GM21576 (cell line): ENCODE results near the gene MAD1L1.
"Not testable (repeated sequence)": the region's sequence is repeated elsewhere in the genome, so short reads cannot be mapped to it uniquely, and the experiment has no call there.

Experiments
- ATAC-seq: cut with Tn5 transposase; IDR thresholded peaks from one replicate; pipeline ENCODE4 v1.9.1; 2021; ENCODE audit warnings: mild to moderate bottlenecking, moderate library complexity; ENCODE audit not compliant: unreplicated experiment

The MAD1L1 gene

DNA sequence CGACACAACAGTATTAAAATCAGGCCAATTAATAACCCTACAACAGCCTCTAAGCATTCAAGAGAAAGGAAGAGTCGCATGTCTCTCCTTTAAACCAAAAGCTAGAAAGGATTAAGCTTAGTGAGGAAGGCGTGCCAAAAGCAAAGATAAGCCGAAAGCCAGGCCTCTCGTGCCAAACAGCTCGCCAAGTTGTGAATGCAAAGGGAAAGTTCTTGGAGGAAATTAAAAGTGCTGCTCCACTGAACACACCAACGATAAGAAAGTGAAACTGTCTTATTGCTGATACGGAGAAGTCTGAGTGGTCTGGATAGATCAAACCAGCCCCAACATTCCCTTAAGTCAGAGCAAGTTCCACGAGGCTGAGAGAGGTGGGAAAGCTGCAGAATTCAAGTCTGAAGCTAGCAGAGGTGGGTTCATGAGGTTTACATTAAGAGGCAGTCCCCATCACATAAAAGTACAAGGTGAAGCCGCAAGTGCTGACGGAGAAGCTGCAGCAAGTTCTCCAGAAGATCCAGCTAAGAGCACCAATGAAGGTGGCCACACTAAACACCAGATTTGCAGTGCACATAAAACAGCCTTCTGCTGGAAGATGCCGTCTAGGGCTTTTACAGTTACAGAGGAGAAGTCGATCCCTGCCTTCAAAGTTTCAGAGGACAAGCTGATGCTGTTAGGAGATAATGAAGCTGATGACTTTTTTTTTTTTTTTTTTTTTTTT, 194.8 kb downstream of the MAD1L1 start:
- no peak for ATAC-seq

DNA sequence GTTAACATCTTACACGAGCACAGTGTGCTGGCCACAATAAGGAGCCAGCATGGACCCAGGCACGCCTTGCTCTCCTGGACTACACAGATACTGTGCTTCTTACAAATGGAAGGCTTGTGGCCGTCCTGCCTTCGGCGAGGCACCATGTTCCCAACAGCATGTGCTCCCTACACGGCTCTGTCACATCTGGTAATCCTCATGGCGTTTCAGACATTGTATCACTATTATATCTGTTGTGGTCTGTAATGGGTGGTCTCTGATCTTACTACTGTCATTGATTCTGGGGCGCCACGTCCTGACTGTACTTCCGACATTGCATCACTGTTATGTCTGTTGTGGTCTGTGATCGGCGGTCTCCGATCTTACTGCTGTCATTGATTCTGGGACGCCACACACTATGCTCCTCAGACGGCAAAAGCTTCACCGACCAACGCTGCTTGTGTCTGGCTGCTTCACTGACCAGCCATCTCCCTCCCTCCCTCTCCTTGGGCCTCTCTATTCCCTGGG, 195.4 kb downstream of the MAD1L1 start:
- no peak for ATAC-seq

DNA sequence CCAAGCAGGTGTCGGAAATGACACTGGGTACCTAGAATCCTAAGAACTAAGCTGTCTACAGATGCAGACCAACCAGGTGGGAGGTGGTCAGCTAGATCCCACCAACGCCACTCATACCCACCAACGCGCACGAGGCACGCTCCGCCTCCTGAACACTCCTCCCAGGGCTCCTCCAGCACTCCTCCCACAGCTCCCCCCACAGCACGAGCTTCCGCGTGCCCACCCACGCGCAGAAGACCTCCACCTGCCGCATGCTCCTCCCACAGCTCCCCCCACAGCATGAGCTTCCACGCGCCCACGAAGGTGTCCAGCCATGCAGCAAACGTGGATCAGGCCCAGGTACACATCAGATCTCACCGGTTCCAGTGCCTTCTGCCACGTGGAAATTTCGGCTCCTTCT, 196.0 kb downstream of the MAD1L1 start:
- no peak for ATAC-seq

DNA sequence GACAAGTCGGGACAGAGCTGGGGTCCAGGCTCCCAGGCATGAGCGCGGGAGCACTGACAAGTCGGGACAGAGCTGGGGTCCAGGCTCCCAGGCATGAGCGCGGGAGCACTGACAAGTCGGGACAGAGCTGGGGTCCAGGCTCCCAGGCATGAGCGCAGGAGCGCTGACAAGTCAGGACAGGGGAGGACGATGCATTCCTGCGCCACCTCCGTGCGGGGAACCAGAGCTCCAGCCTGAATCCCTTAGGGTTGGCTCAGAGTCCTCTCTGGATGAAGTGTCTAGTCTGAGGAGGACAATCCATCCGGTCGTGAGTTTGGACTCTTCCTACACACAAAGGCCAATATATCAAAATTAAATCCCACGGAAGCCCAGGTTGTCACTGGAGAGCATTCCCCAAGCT, 196.5 kb downstream of the MAD1L1 start:
- not testable (repeated sequence) for ATAC-seq

DNA sequence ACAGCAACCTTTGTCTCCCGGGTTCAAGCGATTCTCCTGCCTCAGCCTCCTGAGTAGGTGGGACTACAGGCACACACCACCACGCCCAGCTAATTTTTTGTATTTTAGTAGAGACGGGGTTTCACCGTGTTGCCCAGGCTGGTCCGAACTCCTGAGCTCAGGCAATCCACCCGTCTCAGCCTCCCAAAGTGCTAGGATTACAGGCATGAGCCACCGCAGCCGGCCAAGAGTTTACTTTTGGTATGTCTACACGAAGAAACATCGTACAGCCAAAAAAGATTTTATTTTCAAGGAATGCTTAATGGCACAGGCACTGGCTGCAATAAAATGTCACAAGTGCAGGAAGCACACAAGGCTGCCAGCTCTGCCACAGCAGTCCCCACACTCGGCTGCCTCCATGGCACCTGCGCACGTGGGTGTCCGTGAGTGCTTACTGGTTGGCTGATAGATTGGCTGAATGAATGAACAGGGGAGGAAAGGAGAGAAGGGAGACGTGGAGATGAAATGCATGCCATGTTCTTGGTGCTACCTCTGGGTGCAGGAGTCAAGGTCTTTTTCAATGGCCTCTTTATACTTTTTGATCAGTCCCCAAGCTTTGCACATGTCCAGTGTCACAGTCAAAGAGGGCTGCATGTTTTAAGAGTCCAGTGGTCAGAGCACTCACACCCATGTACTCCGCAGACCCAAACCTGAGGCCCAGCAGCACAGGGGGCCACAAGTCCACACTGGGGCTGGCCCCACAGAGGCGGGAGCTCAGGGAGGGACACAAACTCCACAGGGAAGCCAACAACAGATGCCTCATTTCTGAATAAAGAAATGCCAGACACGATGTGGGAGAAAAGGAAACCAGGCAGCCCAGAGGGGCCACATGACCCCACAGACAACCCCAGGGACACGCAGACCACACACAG, 198.2 kb downstream of the MAD1L1 start:
- ATAC-seq: no peak

DNA sequence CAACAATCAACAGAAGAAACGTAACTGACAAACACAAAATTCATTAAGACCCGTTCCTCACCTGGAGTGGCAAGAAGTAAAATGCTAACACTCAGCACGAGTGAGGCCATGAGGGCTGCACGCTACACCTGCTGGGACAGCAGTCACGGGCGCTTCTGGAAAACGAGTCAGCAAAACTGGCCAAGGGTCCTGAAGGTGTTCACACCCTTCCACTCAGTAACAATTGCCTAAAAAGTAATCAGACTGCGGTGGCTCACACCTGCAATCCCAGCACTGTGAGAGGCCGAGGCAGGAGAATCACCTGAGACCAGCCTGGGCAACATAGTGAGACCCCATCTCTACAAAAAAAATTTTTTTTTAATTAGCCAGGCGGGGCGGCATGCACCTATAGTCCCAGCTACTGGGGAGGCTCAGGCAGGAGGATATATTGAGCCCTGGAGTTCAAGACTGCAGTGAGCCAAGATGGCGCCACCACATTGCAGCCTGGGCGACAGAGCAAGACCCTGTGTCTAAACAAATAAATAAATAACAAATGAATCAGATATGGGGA, 199.1 kb downstream of the MAD1L1 start:
- no peak for ATAC-seq

DNA sequence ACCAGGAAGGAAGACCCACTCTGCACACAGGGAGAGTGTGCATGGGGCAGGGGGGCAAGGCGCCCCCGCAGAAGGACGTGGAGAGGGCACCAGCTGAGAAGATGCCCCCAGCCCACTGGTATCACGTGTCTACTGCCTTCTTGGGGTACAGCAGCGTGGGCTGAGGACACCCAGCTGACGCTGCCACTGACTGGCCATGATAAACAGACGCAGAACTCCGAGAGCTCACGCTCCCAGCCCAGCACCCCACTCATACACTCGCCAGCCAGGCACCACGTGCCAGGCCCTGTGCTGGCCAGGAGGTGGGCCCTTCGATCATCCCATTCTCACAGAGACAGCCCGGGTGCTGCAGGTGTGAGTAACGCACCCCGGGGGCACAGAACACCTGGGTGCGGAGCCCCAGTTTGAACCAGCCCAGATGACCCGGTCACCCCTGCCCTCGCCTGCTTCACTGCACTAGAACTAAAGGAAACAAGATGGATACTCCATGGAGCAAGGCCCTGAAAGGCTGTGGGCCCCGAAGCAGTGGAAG, 199.8 kb downstream of the MAD1L1 start:
- no peak for ATAC-seq

DNA sequence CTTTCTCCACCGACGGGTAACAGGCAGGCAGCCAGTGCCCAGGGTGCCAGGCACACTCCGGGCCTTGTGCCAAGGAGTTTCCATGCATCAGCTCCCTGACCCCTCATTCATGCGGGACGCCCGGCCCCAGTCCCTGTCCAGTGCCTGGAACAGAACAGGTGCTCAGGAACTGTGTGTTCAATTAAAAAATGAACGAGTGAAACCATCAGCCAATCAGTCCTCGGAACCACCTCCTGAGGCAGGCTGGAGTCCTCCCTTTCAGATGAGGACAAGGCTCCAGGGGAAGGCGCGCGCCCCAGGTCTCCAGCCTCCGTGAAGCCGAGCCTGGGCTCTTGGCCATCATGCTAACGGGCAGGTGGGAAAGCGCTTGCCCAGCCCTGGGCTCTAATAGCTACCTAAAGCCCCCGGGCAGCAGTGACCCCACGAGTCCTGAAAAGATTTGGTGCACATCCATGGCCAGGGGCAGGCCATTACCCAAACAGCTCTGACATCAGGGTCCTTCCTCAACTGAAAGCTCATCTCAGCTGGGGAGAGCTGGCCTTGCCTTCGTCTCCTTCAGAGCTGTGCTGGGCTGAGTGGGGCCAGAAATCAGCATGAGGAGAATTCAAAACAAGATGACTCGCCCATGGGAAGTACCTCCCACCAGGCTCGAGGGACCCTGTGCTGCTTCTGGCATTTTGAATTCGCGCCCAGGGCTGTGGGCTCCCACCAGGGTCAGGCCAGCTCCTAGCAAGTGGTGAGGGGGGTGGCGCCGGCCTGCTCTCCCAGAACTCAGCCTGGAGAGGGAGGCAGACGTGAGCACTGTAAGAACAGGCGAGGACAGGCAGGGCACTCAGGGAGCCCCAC, 200.5 kb downstream of the MAD1L1 start:
- ATAC-seq: no peak

DNA sequence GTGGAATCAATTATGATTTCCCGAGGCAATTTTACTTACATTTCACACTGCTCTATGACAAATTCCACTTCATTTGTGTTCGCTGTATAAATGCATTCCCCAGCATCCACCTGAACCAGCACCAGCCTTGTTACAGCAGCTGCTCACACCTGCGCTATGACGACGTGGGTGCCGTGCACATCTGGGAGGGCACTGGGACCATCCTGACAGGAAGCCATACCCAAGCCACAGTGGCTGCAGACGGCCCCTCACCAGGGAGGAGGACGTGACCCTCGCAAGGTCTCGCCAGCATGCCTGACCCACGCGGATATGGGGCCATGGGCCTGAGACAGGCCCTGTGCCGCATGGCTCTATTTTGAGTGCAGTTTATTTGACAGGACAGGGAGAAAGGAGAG, 201.3 kb downstream of the MAD1L1 start:
- ATAC-seq: no peak

DNA sequence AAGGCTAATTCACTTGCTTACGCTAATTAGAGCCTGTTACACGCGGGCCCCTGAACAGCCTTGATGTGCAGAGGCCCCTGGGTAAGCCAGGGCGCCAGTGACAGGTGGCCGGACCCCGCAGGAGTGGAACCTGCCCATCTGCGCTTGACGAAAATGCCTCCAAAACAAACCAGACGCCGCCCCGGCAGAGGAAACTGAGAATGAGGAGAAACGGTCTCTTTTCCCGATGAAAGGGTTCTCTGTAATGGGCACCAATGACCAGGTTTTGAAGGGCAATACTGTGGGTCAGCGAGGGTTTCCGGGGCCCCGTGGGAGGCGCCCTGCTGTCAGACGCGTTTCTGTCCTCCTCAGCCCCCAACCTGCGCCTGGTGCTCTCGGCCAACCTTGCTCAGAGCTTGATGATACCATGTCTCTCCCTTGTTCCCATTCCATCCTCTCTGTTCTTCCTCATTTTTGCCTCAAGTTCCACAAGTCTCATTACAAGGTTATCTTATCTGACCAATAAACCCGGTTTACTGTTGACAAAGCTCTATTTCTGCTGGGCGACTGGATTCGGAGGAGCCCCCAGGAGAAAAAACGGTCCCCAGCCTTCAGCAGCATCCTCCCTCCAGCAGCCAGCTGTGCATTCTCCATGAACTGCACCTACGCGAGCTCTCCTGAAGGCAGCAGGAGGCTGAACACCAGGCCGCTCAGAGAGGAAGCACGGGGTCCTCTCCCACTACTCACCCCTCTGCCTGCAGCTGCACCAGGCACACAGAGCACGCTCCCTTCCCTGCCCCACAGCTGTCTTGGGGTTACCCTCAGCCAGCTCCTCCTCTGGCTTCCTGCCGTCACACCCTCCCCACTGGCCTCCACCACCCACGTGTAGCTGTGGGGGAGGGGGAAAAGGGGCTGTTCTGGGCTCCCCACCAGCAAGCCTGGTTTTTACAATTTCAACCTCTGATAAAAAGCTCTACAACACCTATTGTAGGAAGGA, 202.0 kb downstream of the MAD1L1 start:
- no peak for ATAC-seq

DNA sequence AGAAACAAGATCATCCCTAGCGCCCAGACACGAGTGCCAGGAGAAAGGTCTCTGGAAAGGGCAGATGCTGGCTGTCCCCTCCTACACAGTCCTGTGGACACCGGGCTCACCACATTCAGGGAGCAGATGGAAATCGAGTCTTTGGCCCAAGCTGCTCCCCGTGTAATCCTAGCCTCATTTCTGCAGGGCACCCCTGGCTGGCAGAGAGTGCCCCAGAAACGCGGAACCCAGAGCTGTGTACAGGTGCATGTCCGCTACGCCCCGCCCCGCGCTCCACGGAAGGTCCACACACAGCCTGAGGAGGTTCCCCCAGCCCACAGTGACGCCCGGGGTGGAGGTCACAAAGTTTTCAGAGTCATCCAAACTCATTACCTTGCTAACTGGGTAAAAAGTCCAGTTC, 202.8 kb downstream of the MAD1L1 start:
- no peak for ATAC-seq

DNA sequence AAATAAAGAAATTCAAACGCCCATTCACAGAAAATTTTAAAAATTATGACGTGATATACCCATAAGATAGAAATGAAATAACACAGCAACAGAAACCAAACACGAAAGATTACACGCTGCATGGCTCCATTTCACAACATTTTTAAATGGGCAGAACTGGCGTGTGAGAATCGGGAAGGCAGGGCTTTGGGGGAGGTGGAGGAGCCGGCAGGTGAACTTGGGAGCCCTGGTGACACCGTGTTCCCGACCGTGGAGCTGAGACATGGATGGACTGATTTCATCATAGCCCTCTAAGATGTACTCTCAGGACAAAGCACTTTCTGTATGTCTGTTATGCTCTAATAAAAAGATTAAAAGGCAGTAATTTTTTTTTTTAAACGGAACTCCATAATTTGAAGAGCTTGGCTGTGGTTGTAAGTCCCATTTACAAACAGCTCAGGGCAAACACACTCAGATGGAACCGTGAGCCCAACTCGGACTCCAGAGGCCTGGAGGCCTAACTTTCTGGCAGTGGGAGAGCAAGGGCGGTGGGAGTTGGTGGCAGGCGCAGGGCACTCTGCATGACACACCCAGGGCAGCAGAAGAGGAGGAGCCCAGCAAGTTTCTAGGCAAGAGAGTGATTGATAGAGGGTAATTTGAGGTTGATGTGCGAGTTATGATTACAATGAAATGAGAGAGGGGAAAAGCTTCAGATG, 203.4 kb downstream of the MAD1L1 start:
- no peak for ATAC-seq

DNA sequence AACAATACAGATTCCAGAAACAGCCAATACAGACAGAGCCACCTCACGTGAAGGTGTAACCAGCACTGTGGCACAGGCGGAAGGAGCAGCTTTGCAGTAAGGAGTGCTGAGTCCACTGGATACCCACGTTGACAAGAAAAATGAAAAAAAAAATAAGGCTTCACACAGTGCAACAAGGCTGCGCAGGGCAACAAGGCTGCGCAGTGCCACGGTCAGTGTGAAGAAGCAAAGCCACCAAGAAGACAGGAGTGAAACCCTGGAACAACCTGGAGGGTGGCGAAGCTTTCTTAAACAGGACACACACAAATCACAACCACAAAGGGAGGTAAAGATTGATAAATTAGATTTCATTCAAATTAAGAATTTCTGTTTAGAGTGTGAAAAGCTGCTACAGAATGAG, 204.0 kb downstream of the MAD1L1 start:
- ATAC-seq: no peak

DNA sequence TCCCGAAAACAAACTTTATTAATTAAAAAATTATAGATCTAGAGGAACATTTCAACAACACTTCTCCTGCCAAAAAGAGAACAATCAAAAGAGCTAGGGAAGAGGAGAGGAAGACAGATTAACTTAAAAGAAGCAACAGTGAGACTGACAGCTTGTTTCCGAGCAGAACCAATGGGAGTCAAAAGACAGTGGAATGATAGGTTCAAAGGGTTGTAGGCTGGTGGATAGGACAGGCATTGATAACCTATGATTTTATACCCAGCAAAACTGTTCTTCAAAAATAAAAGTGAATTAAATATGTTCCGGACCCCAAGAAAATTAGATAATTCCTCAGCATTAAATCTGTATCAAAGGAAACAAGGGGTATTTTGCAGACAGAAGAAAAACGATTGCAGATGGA, 207.6 kb downstream of the MAD1L1 start:
- ATAC-seq: no peak

DNA sequence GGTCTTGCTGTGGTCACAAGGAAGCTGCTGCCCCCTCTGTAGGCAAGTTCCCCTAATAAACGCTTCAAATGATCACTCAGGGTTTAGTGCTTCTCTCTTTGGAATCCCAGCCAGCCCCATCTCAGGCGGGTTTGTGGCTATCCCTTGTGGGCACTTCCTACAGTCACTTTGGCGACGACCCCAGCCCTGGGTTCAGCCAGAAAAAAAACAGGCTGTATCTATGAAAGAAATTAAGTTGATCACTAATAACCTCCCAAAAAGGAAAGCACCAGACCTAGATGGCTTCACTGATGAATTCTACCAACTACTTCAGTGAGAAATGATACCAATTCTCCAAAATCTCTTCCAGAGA, 208.2 kb downstream of the MAD1L1 start:
- ATAC-seq: no peak

DNA sequence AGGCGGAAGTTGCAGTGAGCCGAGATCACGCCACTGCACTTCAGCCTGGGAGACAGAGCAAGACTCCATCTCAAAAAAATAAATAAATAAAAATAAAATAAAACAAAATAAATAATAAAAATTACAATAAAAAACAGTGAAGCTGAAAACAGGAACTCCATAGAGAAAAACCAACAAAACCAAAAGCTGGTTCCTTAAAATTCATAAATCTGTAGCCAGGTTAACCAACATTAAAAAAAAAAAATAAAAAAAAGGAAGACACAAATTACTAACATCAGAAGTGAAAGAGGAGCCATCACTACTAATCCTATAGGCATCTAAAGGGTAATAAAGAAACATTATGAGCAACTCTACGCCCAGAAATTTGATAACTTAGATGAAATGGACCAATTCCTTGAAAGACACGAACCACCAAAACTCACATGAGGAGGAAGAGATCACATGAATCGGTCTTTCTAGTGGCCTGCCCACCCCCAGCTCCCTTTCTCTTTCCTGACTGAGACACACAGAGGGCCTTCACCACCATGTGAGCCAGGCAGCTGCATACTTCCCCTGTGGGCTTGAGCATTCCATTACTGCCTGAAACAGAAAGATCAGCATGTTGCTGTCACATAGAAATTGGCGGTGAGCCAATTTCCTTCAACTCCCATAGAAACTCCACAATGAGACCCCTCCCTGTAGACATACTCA, 208.7 kb downstream of the MAD1L1 start:
- no peak for ATAC-seq

DNA sequence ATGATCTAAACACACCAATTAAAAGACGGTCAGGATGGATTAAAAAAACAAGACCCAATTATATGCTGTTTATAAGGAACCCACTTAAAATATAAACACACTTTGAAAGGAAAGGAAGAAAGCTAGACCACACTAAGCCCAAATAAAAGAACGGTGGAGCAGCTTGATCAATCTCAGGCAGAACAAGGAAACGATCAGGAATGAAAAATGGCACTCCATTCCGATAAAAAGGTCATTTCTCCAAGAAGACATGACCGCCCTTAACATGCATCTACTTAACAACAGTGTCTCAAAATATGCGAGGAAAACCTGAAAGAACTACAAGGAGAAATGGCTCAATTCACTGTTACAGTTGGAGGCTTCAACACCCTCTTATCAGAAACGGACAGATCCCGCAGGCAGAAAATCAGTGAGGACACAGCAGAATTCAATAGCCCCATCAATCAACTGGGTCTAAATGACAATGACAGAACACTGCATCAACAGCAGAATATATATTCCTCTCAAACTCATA, 210.0 kb downstream of the MAD1L1 start:
- no peak for ATAC-seq

DNA sequence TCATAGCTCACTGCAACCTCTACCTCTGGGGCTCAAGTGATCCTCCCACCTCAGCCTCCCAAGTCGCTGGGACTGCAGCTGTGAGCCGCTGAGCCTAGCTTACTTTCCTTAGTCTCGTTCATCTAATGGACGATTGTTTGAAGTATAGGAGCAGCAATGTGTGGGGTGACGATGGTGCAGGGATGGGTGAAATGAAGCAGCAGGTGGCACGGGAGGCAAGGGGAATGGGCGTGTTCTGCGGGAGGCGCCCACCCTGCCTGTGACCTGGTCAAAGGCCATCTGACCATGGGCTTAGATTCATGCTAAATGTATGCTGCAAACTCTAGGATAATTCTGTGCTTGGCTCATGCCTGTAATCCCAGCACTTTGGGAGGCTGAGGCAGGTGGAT, 210.7 kb downstream of the MAD1L1 start:
- ATAC-seq: no peak
